GM12891 (cell line): Measurements from ENCODE around the gene MICAL3.

Source experiments
- DNase-seq: peaks from one replicate; pipeline ENCODE4 v3.0.0; 2011; ENCODE audit warnings: low spot score; ENCODE audit not compliant: insufficient read length
- FAIRE-seq: peaks from 2 replicates; lab custom pipeline; 2011; peaks lifted over from hg19 to GRCh38; lab: Jason Lieb, UNC
- PAX5 ChIP-seq: IDR thresholded peaks from 2 replicates; pipeline ENCODE4 v1.6.1; 2011; ENCODE audit warnings: low read length, moderate library complexity, mild to moderate bottlenecking; ENCODE audit not compliant: insufficient read depth, severe bottlenecking
- POLR2A ChIP-seq: IDR thresholded peaks from 2 replicates; pipeline ENCODE4 v1.6.1; 2011; ENCODE audit warnings: low read depth, low read length, control low read depth
- POLR2AphosphoS5 ChIP-seq: IDR thresholded peaks from 2 replicates; pipeline ENCODE4 v1.6.1; 2011; ENCODE audit warnings: low read depth, low read length, control low read depth
- POU2F2 ChIP-seq: IDR thresholded peaks from 2 replicates; pipeline ENCODE4 v1.6.1; 2011; ENCODE audit warnings: low read depth, mild to moderate bottlenecking, control low read depth, low read length, moderate library complexity
- SPI1 ChIP-seq: IDR thresholded peaks from 2 replicates; pipeline ENCODE4 v1.6.1; 2011; ENCODE audit warnings: low read depth, low read length, control low read depth
- TAF1 ChIP-seq: IDR thresholded peaks from 2 replicates; pipeline ENCODE4 v1.6.1; 2011; ENCODE audit warnings: low read depth, low read length, control low read depth

MICAL3 gene

GRCh38 chr22:17783773-17784480, 240.4 kb downstream of the MICAL3 start:
- DNase-seq (no peak), FAIRE-seq (no peak)
- TF ChIP-seq POU2F2 (no peak), PAX5 (no peak), POLR2A (no peak), SPI1 (no peak), POLR2AphosphoS5 (no peak), TAF1 (no peak)

- TF ChIP-seq POU2F2 (no peak), SPI1 (no peak), POLR2A (no peak), PAX5 (no peak), TAF1 (no peak), POLR2AphosphoS5 (no peak)
- DNase-seq (no peak), FAIRE-seq (no peak)
These were observed 241.0 kb downstream of the MICAL3 start for GRCh38 chr22:17783312-17783711.

- DNase-seq (no peak), FAIRE-seq (no peak)
- TF ChIP-seq TAF1 (no peak), POU2F2 (no peak), SPI1 (no peak), POLR2AphosphoS5 (no peak), POLR2A (no peak), PAX5 (no peak)
These were observed 241.7 kb downstream of the MICAL3 start for GRCh38 chr22:17782621-17783020.

- FAIRE-seq (no peak), DNase-seq (no peak)
- no peak for TF ChIP-seq POLR2A
- no peak for TF ChIP-seq TAF1
- no peak for TF ChIP-seq PAX5
- TF ChIP-seq POU2F2: no peak
- TF ChIP-seq SPI1: no peak
- TF ChIP-seq POLR2AphosphoS5: no peak
These were observed 242.2 kb downstream of the MICAL3 start for GRCh38 chr22:17782158-17782557.

GRCh38 chr22:17781319-17782031, 242.9 kb downstream of the MICAL3 start:
- no peak for TF ChIP-seq POLR2A
- no peak; the same call in 1 of the 2 replicates for TF ChIP-seq POLR2AphosphoS5
- TF ChIP-seq POU2F2: no peak
- TF ChIP-seq PAX5: no peak
- TF ChIP-seq SPI1: no peak
- TF ChIP-seq TAF1: no peak
- DNase-seq: no peak
- peak; percentile 84 for FAIRE-seq

GRCh38 chr22:17780741-17781318, 243.5 kb downstream of the MICAL3 start:
- FAIRE-seq (peak; percentile 38), DNase-seq (no peak)

GRCh38 chr22:17780116-17780740, 244.1 kb downstream of the MICAL3 start:
- DNase-seq: no peak
- TF ChIP-seq POLR2A (no peak), POLR2AphosphoS5 (0 out of 2 replicates have a peak, but pooled peaks have one; percentile 34)
- peak; percentile 41 for FAIRE-seq

More at GRCh38 chr22:17780741-17781318, 243.5 kb downstream of the MICAL3 start:
- no peak for TF ChIP-seq POLR2A
- TF ChIP-seq POU2F2: no peak
- no peak for TF ChIP-seq POLR2AphosphoS5
- TF ChIP-seq SPI1: no peak
- no peak for TF ChIP-seq PAX5
- TF ChIP-seq TAF1: no peak

GRCh38 chr22:17779286-17780115, 244.9 kb downstream of the MICAL3 start:
- DNase-seq (peak; percentile 69), FAIRE-seq (peak; percentile 88)
- no peak for TF ChIP-seq SPI1
- peak; percentile 31; the same call in 1 of the 2 replicates for TF ChIP-seq POU2F2
- TF ChIP-seq TAF1: peak; percentile 49; the same call in 1 of the 2 replicates
- TF ChIP-seq PAX5: no peak
